SIG-M5 treated with dmso at 0.1 percent for 504 hours (cell line): Measurements from ENCODE around the gene ELOVL7.
"Not testable (repeated sequence)": the region's sequence is repeated elsewhere in the genome, so short reads cannot be mapped to it uniquely, and the experiment has no call there.

Experiments used
- DNase-seq: peaks from one replicate; lab custom pipeline; 2025; ENCODE audit not compliant: unreplicated experiment; lab: John Stamatoyannopoulos, UW

Gene ELOVL7

DNA sequence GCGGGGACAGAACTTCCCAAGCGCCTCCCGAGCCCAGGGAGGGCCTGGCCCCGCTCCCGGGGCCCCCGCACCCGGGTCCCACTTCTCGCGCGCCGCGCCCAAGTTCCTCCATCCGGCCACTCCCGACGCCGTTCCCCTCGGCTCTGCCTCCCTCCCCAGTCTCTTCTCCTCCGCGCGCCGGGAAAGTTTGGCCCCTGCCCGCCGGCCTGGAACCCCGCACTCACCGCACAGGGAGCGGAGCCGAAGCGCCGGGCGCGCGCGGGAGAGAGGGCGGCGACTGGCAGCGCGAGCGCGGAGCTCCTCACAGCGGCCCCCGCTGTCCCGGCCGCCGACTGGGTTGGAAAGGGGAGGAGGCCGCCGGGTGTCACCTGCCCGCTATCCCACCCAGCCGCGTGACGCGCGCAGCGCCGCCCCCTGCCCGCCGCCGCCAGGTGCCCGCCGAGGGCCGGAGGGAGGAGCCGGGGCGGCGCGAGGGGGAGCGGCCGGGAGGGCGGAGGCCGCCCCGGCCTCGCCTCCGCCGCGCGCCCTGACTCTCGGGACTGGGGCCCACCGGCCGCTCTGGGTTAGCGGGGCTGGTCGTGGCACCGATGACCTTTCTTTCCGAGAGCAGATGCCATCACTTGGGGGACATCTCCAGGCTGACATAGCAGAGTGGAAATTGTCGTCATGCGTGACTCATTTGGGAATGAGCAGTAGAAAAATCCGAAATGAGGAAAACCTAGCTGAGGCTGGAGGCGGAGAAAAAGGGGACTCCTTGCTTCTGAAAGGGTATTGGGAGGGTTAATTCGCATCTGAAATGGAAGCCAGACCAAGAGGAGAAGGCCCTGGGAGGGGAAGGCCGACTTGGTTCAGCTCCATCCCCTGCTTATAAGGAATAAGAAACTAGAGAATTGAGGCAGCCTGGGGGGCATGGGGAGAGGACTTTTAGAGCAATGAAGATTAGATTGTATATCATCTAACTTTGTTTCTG, at the start of gene ELOVL7:
TSS of gene ELOVL7 (minus strand) at position 334 of the 970 bp plus-strand sequence. CDS start 56,872 bp downstream, outside the sequence.
- peak; percentile 57 for DNase-seq

DNA sequence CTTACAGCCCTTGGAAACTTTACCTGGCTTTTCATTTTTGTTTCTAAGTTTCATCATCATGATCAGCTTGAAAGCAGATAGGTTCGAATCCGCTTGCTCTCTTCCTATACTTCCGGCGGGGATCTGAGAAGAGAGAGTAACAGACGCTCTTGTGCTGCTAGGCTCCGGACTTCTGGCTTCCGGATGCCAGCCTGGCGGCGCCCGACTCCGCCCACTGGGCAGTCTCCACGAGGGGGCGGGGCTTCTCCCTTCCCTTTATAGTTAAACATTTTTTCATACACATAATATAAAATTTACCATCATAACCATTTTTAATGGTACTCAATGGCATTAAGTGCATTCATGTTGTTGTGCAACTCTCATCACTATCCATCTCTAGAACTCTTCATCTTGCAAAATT, 49.5 kb upstream of the ELOVL7 start:
- no peak for DNase-seq

- DNase-seq = no peak
Observed at GRCh38 chr5:60891667-60892066, 47.6 kb upstream of the ELOVL7 start.

- no peak for DNase-seq
Observed at GRCh38 chr5:60888359-60889061, 44.4 kb upstream of the ELOVL7 start.

GRCh38 chr5:60887746-60888145, 43.7 kb upstream of the ELOVL7 start:
- DNase-seq = no peak

- no peak for DNase-seq
Observed at GRCh38 chr5:60887096-60887495, 43.0 kb upstream of the ELOVL7 start.

GRCh38 chr5:60886158-60886557, 42.1 kb upstream of the ELOVL7 start:
- no peak for DNase-seq

DNA sequence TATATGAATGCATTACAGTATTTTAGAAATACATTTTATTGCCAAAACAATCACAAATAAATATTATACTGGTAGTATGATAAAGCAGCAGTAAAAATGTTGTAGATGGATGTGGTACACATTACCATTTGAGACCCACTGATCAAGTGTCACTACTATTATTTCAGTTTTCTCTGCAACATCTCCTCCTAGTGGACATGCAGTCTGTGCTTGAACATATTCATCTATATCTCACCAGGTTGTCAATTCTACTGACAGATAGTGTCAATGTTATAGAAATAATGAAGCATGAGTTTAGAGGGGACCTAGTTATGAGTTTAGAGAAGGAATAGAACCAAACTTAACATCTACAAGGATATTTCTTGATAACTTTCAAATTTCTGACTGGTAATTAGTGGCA, 39.2 kb upstream of the ELOVL7 start:
- peak; percentile 38 for DNase-seq

- no peak for DNase-seq
Observed at GRCh38 chr5:60872892-60873291, 28.8 kb upstream of the ELOVL7 start.

DNA sequence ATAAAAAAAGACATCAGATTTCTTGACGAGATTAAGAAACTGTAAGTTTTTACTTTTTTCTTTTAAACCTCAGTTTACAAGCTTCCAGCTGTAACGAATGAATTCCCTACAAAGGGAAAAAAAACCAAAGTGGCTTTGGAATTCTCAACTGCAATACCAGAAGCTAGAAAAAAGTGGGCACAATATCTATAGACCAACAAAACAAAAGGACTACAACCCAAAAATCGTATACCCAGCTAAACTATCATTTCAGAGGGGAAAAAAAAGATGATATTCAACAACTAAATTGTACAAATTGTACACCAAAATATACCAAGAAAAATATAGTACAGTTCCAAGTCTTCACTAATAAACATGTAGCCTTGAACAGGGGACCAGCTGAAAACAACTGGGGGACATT, 26.8 kb upstream of the ELOVL7 start:
- no peak for DNase-seq

DNA sequence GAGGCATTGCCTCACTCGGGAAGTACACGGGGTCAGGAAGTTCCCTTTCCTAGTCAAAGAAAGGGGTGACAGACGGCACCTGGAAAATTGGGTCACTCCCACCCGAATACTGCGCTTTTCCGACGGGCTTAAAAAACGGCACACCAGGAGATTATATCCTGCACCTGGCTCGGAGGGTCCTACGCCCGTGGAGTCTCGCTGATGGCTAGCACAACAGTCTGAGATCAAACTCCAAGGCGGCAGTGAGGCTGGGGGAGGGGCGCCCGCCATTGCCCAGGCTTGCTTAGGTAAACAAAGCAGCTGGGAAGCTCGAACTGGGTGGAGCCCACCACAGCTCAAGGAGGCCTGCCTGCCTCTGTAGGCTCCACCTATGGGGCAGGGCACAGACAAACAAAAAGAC, 16.5 kb upstream of the ELOVL7 start:
- not testable (repeated sequence) for DNase-seq

DNA sequence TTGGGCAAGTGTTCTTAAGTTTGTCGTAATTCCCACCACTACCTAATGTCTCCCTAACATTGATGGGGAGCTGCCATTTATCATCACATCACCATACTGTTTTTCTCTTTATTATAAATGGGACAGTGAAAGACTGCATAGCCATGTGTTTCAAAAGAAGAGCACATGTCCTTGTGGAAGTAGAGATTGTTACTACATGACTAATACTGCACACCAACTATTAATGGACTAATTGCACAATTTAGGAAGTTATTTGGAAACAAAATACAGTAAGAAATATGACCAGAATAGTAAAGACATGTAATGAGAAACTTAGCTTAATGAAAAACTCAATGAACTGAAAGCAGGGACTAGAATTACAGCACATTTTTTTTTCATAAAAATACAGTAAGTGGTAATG, 12.0 kb upstream of the ELOVL7 start:
- peak; percentile 22 for DNase-seq

DNA sequence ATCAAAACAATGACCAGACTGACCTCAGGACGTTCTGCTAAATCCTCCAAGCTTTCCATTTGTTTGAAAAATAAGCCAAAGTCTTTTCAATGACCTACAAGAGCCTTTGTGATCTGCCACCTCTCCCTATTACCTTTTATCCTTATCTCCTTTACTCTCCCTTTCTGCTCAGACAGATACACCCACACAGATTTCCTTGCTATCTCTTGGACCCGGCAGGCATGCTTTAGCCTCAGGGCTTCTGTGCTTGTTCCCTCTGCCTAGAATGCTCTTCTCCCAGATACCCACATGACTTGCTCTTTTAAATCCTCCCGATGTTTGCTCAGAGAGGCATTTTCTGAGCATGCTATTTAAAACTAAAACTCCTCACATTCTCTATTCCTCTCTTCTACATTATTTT, 8.9 kb upstream of the ELOVL7 start:
- no peak for DNase-seq

- no peak for DNase-seq
Observed at GRCh38 chr5:60852317-60852716, 8.2 kb upstream of the ELOVL7 start.

- no peak for DNase-seq
Observed at GRCh38 chr5:60851626-60852025, 7.6 kb upstream of the ELOVL7 start.

DNA sequence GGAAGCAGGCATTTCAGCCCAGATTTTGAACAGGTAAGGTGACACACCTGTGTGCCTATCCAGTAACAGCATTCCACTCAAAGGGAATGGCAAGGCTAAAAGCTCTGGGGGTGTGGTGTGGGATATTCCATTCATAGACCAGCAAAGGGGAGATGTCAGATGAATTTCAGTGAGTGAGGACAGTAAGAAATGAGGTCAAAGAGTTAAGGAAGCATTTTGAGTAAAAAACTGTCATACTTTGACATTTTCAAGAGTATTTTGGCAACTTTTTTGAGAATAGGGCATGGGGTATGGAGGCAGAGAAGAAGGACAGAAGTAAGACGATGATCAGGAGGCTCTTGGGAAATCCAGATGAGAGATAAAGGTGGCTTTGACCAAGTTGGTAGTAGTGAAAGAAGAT, 2.2 kb upstream of the ELOVL7 start:
- DNase-seq = no peak

GRCh38 chr5:60843386-60843935, 608 bp downstream of the ELOVL7 start:
- DNase-seq = no peak

DNA sequence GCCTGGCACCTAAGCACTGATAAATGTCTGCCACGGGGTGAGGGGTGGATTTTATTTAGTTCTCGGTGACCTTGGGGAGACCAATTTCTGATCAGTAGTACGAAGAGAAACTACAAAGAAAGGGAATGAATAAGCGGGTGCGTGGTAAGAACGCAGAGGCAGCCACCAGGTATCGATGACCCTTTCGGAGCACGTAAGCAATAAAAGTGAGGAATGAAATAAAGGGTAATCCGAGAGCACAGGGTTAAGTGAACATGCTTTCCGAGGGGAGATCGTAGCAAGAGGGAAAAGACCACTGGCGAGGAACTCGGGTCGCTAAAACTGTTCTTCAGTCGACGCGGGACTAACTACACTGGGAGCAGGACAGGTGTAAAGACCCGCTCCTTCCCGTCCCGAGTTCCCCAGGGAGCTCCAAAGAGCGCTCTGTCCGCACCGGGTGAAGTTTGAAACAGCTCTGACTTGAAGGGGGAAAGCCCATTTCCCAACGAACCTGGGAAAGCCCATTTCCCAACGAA, 1.1 kb downstream of the ELOVL7 start:
- DNase-seq = no peak

DNA sequence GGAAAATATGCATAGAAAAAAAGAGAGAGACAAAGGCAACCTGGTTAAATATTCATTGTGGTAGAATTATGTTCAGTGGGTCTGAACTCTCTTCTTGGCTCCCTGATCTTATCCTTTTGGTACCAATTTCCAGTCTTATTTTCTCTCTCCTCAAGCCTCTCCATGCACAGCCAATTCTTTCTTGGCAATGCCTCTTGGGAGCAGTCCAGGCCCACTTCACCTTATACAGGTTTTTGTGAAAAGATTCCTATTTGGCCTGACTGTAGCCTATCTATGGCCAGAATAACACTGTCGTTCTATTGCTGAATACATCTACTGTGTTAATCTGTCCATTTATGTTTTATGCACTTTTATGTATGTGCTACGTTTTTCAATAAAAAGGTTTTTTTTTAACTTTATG, 2.7 kb downstream of the ELOVL7 start:
- no peak for DNase-seq

DNA sequence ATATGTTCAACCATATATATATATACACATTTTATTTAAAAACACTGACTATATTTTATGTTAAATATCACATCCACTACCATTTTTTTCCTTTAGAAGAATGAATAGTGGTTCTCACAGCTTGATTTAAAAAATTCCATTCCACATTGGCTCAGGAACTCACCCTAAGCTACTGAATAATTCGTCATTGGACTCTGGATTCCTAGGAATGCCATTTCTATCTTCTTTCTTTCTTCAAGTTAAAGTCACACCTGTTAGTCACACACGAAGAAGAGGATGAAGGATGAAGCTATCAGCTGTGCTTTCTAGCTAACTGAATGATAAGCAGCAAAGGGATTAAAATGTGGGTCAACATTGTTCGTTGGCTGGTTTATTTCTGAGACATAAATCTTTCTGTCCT, 7.9 kb downstream of the ELOVL7 start:
- no peak for DNase-seq

GRCh38 chr5:60835554-60835953, 8.5 kb downstream of the ELOVL7 start:
- DNase-seq = no peak

GRCh38 chr5:60833520-60833919, 10.5 kb downstream of the ELOVL7 start:
- no peak for DNase-seq
